Mammary epithelial cell (primary cell): Measurements from ENCODE around the gene RAB11FIP5.

Experiments
- CTCF ChIP-seq, 2 donors: IDR thresholded peaks in 1 of 2; conservative IDR thresholded peaks in 1 of 2; 2 replicates each; pipeline ENCODE4 v1.5.1; 2011 to 2012; ENCODE audit warnings: inconsistent platforms in 2 of 2, low read length in 2 of 2, mild to moderate bottlenecking in 2 of 2, control low read depth in 1 of 2, low read depth in 1 of 2; ENCODE audit not compliant: insufficient read depth in 1 of 2; ENCODE audit errors: extremely low read depth in 1 of 2
- EZH2 ChIP-seq: IDR thresholded peaks from 2 replicates; pipeline ENCODE4 v1.6.1; 2012; ENCODE audit warnings: low read length, inconsistent platforms, borderline replicate concordance

GRCh38 chr2:73087311-73087710, 25.4 kb downstream of the RAB11FIP5 start:
- TF ChIP-seq CTCF (conservative IDR thresholded peaks at IDR 0.05 in 1 of 2, IDR thresholded peaks at IDR 0.05 in 1 of 2; ENCODE audit: extremely low read depth in 1 of 2, insufficient read depth in 1 of 2, low read depth in 1 of 2, low read length in 2 of 2) (no peak), EZH2 (no peak)
